C4-2B (cell line): ENCODE measurements around the gene RFC3.

Experiments used
- ZFX ChIP-seq: fragments of 450-650 bp; IDR thresholded peaks from 2 replicates; pipeline ENCODE4 v1.6.1; 2017
- TF ChIP-seq, protein P1 (sequence below): fragments of 450-650 bp; conservative IDR thresholded peaks from 2 replicates; pipeline ENCODE4 v1.5.1; 2017; ENCODE audit warnings: mild to moderate bottlenecking

DNA sequence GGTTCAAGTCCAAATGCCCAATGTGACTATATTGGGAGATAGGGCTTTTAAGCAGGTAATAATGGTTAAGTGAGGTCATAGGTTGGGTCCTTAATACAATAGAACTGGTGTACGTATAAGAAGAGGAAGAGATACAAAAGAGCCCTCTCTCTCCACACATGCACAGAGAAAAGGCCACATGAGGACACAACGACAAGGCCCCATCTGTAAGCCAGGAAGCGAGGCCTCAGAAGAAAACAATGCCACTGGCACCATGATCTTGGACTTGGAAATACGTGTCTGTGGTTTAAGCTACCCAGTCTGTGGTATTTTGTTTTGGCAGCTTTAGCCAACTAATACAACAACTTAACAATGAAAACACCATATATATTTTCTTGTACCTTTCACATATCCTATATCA lies 23.4 kb upstream of the RFC3 start:
- TF ChIP-seq, protein P1, sequence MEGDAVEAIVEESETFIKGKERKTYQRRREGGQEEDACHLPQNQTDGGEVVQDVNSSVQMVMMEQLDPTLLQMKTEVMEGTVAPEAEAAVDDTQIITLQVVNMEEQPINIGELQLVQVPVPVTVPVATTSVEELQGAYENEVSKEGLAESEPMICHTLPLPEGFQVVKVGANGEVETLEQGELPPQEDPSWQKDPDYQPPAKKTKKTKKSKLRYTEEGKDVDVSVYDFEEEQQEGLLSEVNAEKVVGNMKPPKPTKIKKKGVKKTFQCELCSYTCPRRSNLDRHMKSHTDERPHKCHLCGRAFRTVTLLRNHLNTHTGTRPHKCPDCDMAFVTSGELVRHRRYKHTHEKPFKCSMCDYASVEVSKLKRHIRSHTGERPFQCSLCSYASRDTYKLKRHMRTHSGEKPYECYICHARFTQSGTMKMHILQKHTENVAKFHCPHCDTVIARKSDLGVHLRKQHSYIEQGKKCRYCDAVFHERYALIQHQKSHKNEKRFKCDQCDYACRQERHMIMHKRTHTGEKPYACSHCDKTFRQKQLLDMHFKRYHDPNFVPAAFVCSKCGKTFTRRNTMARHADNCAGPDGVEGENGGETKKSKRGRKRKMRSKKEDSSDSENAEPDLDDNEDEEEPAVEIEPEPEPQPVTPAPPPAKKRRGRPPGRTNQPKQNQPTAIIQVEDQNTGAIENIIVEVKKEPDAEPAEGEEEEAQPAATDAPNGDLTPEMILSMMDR = no peak
- no peak for TF ChIP-seq ZFX
